ENCODE results near the gene MID1. TPM values are rescaled to one million over a fixed set of nuclear protein-coding genes. Genes with fewer than 3 reads are reported as not detected.

MID1 gene
- total RNA-seq, 1 donor from 2014 or later = 9.4 TPM

DNA sequence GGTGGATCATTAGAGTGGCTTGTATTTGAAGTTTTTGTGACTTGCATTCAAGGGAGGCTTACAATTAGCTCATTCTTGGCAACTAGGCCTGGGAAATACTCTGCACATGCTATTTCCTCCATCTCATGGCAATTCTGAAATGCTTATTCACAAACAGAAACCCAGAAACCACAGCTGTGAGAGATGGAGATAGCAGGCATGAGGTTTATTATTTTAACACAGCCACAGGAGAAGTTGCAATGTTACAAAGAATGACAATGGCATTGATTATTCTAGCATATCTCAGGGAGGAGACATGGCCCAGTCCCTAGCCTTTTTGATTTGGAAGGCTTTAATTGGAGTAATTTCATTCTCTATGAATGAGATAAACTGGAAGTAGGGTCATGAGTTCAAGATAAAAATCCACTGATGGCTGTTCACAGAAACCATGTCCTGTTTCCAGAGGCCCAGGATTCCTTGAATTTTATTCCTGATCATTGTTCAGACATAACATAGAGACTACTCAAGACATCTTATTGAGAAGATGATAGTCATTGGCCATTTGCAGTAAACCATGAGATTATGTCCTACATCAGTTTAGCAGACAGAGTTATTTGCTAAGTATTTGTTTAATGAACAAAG, 123.9 kb downstream of the MID1 start:
- Histone ChIP-seq H3K9me3 (replicated peaks) (no peaks in the 10 kb centered on the region), H3K4me3 (no peak overlapping the region), H3K4me1 (peaks cover 24% of the 10 kb centered on the region), H3K36me3 (no peaks in the 10 kb centered on the region), H3K27ac (replicated peaks) (peak overlapping the region; percentile 66), H3K27me3 (ENCODE audit: low read depth) (no peaks in the 10 kb centered on the region)
- TF ChIP-seq, protein P1, sequence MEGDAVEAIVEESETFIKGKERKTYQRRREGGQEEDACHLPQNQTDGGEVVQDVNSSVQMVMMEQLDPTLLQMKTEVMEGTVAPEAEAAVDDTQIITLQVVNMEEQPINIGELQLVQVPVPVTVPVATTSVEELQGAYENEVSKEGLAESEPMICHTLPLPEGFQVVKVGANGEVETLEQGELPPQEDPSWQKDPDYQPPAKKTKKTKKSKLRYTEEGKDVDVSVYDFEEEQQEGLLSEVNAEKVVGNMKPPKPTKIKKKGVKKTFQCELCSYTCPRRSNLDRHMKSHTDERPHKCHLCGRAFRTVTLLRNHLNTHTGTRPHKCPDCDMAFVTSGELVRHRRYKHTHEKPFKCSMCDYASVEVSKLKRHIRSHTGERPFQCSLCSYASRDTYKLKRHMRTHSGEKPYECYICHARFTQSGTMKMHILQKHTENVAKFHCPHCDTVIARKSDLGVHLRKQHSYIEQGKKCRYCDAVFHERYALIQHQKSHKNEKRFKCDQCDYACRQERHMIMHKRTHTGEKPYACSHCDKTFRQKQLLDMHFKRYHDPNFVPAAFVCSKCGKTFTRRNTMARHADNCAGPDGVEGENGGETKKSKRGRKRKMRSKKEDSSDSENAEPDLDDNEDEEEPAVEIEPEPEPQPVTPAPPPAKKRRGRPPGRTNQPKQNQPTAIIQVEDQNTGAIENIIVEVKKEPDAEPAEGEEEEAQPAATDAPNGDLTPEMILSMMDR (IDR thresholded peaks at IDR 0.05; ENCODE audit: borderline replicate concordance) = no peak
- intact Hi-C loops (cut with micrococcal nuclease) = no loop called here
- no peak for DNase-seq

DNA sequence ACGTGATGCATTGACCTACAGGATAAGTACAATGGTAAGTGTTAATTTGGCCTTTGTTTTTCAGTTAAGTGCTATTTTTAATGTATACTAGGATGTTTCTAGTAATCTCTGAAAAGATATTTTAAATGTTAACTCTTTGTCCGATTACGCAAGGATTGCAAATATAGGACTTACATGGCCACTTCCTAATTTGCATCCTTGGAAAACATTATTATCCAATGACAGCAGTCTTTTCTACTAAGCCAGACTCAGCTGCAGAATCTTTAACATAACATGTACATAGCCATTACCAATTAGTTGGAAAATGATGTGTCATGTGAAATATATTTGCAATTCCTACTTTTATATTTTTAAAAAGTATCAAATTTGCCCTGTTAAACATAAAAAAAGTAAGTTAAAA, 124.7 kb downstream of the MID1 start:
- intact Hi-C loops (cut with micrococcal nuclease) = no loop called here
- TF ChIP-seq, protein P1 (IDR thresholded peaks at IDR 0.05; ENCODE audit: borderline replicate concordance) = no peak
- H3K27me3 ChIP-seq (ENCODE audit: low read depth) = no peaks in the 10 kb centered on the region
- no peaks in the 10 kb centered on the region for H3K36me3 ChIP-seq
- peaks cover 24% of the 10 kb centered on the region for H3K4me1 ChIP-seq
- H3K27ac ChIP-seq (replicated peaks) = peak overlapping the region; percentile 66
- H3K9me3 ChIP-seq (replicated peaks) = no peaks in the 10 kb centered on the region
- DNase-seq = no peak
- no peak overlapping the region for H3K4me3 ChIP-seq

DNA sequence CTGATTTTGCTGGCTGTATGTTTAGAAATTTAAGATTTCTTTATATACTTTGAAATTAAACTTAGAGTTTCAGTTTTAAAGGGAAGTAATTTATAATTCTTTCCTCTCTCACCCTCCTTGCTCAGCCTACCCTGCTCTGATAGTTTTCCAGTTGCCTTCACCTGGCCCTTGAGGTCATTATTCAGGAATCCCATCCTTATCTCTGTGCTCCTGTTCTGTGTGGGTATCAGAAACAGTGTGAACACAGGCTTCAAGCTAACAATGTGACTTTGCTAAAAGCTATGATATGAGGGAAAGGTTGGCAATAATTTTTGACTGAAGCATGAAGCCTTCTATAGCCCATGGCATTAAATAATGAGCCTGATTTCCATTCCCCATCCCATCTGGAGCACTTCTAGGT, 128.1 kb downstream of the MID1 start:
- no peak for DNase-seq
- Histone ChIP-seq H3K27me3 (ENCODE audit: low read depth) (no peaks in the 10 kb centered on the region), H3K9me3 (replicated peaks) (no peaks in the 10 kb centered on the region), H3K4me1 (peaks cover 23% of the 10 kb centered on the region), H3K36me3 (no peaks in the 10 kb centered on the region), H3K4me3 (no peak overlapping the region), H3K27ac (replicated peaks) (peak overlapping the region; percentile 55)
- TF ChIP-seq, protein P1 (IDR thresholded peaks at IDR 0.05; ENCODE audit: borderline replicate concordance) = no peak
- intact Hi-C loops (cut with micrococcal nuclease) = no loop called here

DNA sequence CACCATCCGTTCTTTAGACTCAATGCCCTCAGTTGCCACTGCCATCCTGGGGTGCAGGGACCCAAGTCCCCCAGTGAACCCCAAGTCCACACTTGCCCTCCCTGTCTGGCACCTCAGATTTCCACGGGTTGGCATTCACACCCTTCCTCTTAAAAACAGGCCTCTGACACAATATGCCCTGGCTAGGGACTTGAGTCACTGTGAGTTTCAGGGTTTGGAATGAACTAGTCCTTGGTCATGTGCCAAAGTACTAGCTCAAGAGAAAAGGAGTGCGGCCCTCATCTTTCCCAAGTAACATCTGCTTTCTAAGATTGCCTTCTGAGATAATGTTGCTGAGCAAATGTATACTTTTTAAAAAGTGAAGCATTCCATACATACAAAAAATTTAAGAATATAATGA, 134.0 kb downstream of the MID1 start:
- Histone ChIP-seq H3K36me3 (no peaks in the 10 kb centered on the region), H3K27me3 (ENCODE audit: low read depth) (no peaks in the 10 kb centered on the region), H3K4me3 (no peak overlapping the region), H3K9me3 (replicated peaks) (no peaks in the 10 kb centered on the region), H3K4me1 (peaks cover 36% of the 10 kb centered on the region), H3K27ac (replicated peaks) (peak overlapping the region; percentile 86)
- TF ChIP-seq, protein P1 (IDR thresholded peaks at IDR 0.05; ENCODE audit: borderline replicate concordance) = no peak
- DNase-seq = no peak
- intact Hi-C loops (cut with micrococcal nuclease) = no loop called here

DNA sequence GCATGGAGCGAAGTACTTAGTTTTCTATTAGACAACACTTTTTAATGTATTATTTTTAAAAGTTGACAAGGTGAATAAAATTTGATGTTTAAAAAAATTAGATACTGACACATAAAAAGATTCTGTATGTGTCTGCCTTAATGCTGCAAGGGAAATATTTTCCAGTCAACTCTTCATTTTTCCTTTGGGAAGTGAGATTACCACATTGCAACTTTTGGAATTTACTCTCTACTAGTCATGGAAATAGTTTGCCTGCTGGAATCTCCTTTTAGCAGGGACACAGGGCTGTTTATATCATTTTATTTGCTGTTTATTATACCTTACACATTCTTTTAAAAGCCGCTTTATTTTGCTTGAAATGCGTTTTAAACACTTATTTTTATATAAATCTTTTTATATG, 135.1 kb downstream of the MID1 start:
- intact Hi-C loops (cut with micrococcal nuclease) = no loop called here
- TF ChIP-seq, protein P1 (IDR thresholded peaks at IDR 0.05; ENCODE audit: borderline replicate concordance) = no peak

More for the DNA sequence above, 135.1 kb downstream of the MID1 start:
- no peak overlapping the region for H3K4me3 ChIP-seq
- H3K27me3 ChIP-seq (ENCODE audit: low read depth) = no peaks in the 10 kb centered on the region
- H3K4me1 ChIP-seq = peaks cover 36% of the 10 kb centered on the region
- H3K27ac ChIP-seq (replicated peaks) = peak overlapping the region; percentile 86
- no peaks in the 10 kb centered on the region for H3K36me3 ChIP-seq
- no peak for DNase-seq
- H3K9me3 ChIP-seq (replicated peaks) = no peaks in the 10 kb centered on the region

Data from left ventricle myocardium inferior (tissue), 1 donor.